H9 (cell line): Measurements from ENCODE around the gene FANCC. TPM values are rescaled to one million over a fixed set of nuclear protein-coding genes. Genes with fewer than 3 reads are reported as not detected.

Experiments
- DNase-seq: peaks from one replicate; pipeline ENCODE4 v3.0.0-alpha.2; 2017
- H2AFZ ChIP-seq: one replicate; pipeline ENCODE4 v1.6.1; 2013; ENCODE audit warnings: mild to moderate bottlenecking, low read length, control low read depth, moderate library complexity
- H2AK5ac ChIP-seq: 2 replicates; pipeline ENCODE4 v1.6.1; 2013; ENCODE audit warnings: low read length, control low read depth, mixed read lengths; ENCODE audit not compliant: insufficient read length
- H2BK120ac ChIP-seq: one replicate; pipeline ENCODE4 v1.6.1; 2013; ENCODE audit warnings: low read depth, mild to moderate bottlenecking, low read length, control low read depth, inconsistent platforms; ENCODE audit not compliant: poor library complexity, severe bottlenecking
- H2BK12ac ChIP-seq: 2 replicates; pipeline ENCODE4 v1.6.1; 2013; ENCODE audit warnings: low read length, control low read depth, mixed read lengths, low read depth; ENCODE audit not compliant: insufficient read length
- H2BK15ac ChIP-seq: 2 replicates; pipeline ENCODE4 v1.6.1; 2013; ENCODE audit warnings: low read depth, low read length, control low read depth
- H2BK20ac ChIP-seq: one replicate; pipeline ENCODE4 v1.6.1; 2013; ENCODE audit warnings: low read depth, mild to moderate bottlenecking, low read length, control low read depth, inconsistent platforms; ENCODE audit not compliant: poor library complexity, severe bottlenecking
- H2BK5ac ChIP-seq: 2 replicates; pipeline ENCODE4 v1.6.1; 2013; ENCODE audit warnings: low read length, control low read depth, mixed read lengths; ENCODE audit not compliant: insufficient read length
- H3K14ac ChIP-seq: 2 replicates; pipeline ENCODE4 v1.6.1; 2013; ENCODE audit warnings: low read length, control low read depth; ENCODE audit not compliant: insufficient read depth
- H3K18ac ChIP-seq: 2 replicates; pipeline ENCODE4 v1.6.1; 2013; ENCODE audit warnings: low read depth, mild to moderate bottlenecking, mixed read lengths, low read length, control low read depth; ENCODE audit not compliant: insufficient read length
- H3K23ac ChIP-seq: 2 replicates; pipeline ENCODE4 v1.6.1; 2013; ENCODE audit warnings: low read length, control low read depth, mixed read lengths, low read depth; ENCODE audit not compliant: insufficient read length
- H3K23me2 ChIP-seq: 2 replicates; pipeline ENCODE4 v1.6.1; 2013; ENCODE audit warnings: low read depth, mild to moderate bottlenecking, mixed read lengths, low read length, control low read depth; ENCODE audit not compliant: insufficient read length, poor library complexity, severe bottlenecking
- H3K27ac ChIP-seq: 2 replicates; pipeline ENCODE4 v1.5.1; 2013; ENCODE audit warnings: low read length, control low read depth, mixed read lengths, low read depth; ENCODE audit not compliant: insufficient read length
- H3K27me3 ChIP-seq: 2 replicates; pipeline ENCODE4 v1.6.1; 2013; ENCODE audit warnings: low read length, control low read depth, inconsistent platforms; ENCODE audit not compliant: insufficient read depth
- H3K4ac ChIP-seq: 2 replicates; pipeline ENCODE4 v1.6.1; 2013; ENCODE audit warnings: low read depth, mild to moderate bottlenecking, control low read depth, inconsistent platforms, low read length, moderate library complexity
- H3K4me1 ChIP-seq: 2 replicates; pipeline ENCODE4 v1.6.1; 2013; ENCODE audit warnings: low read length, control low read depth, inconsistent platforms; ENCODE audit not compliant: insufficient read depth
- H3K4me2 ChIP-seq: 2 replicates; pipeline ENCODE4 v1.6.1; 2013; ENCODE audit warnings: low read length, control low read depth, mixed read lengths; ENCODE audit not compliant: insufficient read length, insufficient read depth
- H3K56ac ChIP-seq: 2 replicates; pipeline ENCODE4 v1.6.1; 2013; ENCODE audit warnings: low read depth, mild to moderate bottlenecking, mixed read lengths, low read length, control low read depth; ENCODE audit not compliant: insufficient read length
- H3K79me1 ChIP-seq: 2 replicates; pipeline ENCODE4 v1.6.1; 2013; ENCODE audit warnings: low read depth, mild to moderate bottlenecking, moderate library complexity, low read length, control low read depth, inconsistent platforms; ENCODE audit not compliant: insufficient read depth, poor library complexity, severe bottlenecking
- H3K79me2 ChIP-seq: 2 replicates; pipeline ENCODE4 v1.6.1; 2013; ENCODE audit warnings: low read length, control low read depth, inconsistent platforms; ENCODE audit not compliant: insufficient read depth
- H3K9ac ChIP-seq: 2 replicates; pipeline ENCODE4 v1.6.1; 2013; ENCODE audit warnings: low read length, control low read depth, mixed read lengths; ENCODE audit not compliant: insufficient read length; ENCODE audit errors: extremely low read depth
- H3K9me3 ChIP-seq: one replicate; pipeline ENCODE4 v1.6.1; 2013; ENCODE audit warnings: low read depth, low read length, inconsistent platforms; ENCODE audit not compliant: control insufficient read depth
- H3T11ph ChIP-seq: one replicate; pipeline ENCODE4 v1.6.1; 2013; ENCODE audit warnings: mild to moderate bottlenecking, low read length, control low read depth, inconsistent platforms
- H4K20me1 ChIP-seq: one replicate; pipeline ENCODE4 v1.6.1; 2013; ENCODE audit not compliant: control insufficient read depth, insufficient read length, insufficient read depth
- H4K5ac ChIP-seq: 2 replicates; pipeline ENCODE4 v1.6.1; 2013; ENCODE audit warnings: low read depth, mild to moderate bottlenecking, mixed read lengths, low read length, control low read depth; ENCODE audit not compliant: insufficient read length
- H4K8ac ChIP-seq: replicated peaks from 2 replicates; pipeline ENCODE4 v1.6.1; 2013; ENCODE audit warnings: low read length, control low read depth, mixed read lengths, low read depth; ENCODE audit not compliant: insufficient read length
- H4K91ac ChIP-seq: 2 replicates; pipeline ENCODE4 v1.6.1; 2013; ENCODE audit warnings: low read depth, mild to moderate bottlenecking, moderate library complexity, mixed read lengths, low read length, control low read depth; ENCODE audit not compliant: insufficient read length
- H3K27ac Mint-ChIP-seq, 3 experiments: 2 replicates in 2 of 3; 3 replicates in 1 of 3; pipeline ENCODE4 v1.8.0; 2020 to 2021; ENCODE audit warnings: mixed read lengths in 3 of 3, mild to moderate bottlenecking in 1 of 3, moderate library complexity in 1 of 3
- H3K27me3 Mint-ChIP-seq: 2 replicates; pipeline ENCODE4 v1.8.0; 2021; ENCODE audit warnings: low read depth, mild to moderate bottlenecking, moderate library complexity, mixed read lengths
- H3K36me3 Mint-ChIP-seq, 3 experiments: 2 replicates in 2 of 3; 3 replicates in 1 of 3; pipeline ENCODE4 v1.8.0; 2020 to 2021; ENCODE audit warnings: low read depth in 3 of 3, mixed read lengths in 3 of 3; ENCODE audit not compliant: insufficient read depth in 1 of 3
- H3K4me1 Mint-ChIP-seq, 2 experiments: 2 replicates each; pipeline ENCODE4 v1.8.0; 2020; ENCODE audit warnings: mixed read lengths in 2 of 2
- H3K4me3 Mint-ChIP-seq, 2 experiments: 2 replicates in 1 of 2; 3 replicates in 1 of 2; pipeline ENCODE4 v1.8.0; 2020 to 2021; ENCODE audit warnings: mild to moderate bottlenecking in 2 of 2, mixed read lengths in 2 of 2, moderate library complexity in 1 of 2
- H3K9me3 Mint-ChIP-seq, 2 experiments: 2 replicates in 1 of 2; 3 replicates in 1 of 2; pipeline ENCODE4 v1.8.0; 2020; ENCODE audit warnings: mild to moderate bottlenecking in 2 of 2, mixed read lengths in 2 of 2, moderate library complexity in 1 of 2
- WGBS: extraction: QIAGEN DNeasy Blood & Tissue Kit; methylation state at CpG from one replicate; pipeline ENCODE4 v1.1.7; 2013; ENCODE audit warnings: missing lambda C conversion rate, low lambda C conversion rate, mixed read lengths; ENCODE audit not compliant: insufficient read length; ENCODE audit errors: extremely low coverage; 5-methylcytosine and 5-hydroxymethylcytosine counted together
- total RNA-seq: library from RNA; stranded (reverse); gene quantifications from 2 replicates; pipeline ENCODE4 v1.2.1, GENCODE V29; 2021
- TF ChIP-seq, protein P1 (sequence below): fragments of 200-600 bp; sonication (generic); conservative IDR thresholded peaks from 3 replicates; pipeline ENCODE4 v1.8.0; 2021; ENCODE audit warnings: antibody characterized with exemption, mild to moderate bottlenecking

Gene FANCC
- total RNA-seq, 1 experiment from 2014 or later: 14.6 TPM

DNA sequence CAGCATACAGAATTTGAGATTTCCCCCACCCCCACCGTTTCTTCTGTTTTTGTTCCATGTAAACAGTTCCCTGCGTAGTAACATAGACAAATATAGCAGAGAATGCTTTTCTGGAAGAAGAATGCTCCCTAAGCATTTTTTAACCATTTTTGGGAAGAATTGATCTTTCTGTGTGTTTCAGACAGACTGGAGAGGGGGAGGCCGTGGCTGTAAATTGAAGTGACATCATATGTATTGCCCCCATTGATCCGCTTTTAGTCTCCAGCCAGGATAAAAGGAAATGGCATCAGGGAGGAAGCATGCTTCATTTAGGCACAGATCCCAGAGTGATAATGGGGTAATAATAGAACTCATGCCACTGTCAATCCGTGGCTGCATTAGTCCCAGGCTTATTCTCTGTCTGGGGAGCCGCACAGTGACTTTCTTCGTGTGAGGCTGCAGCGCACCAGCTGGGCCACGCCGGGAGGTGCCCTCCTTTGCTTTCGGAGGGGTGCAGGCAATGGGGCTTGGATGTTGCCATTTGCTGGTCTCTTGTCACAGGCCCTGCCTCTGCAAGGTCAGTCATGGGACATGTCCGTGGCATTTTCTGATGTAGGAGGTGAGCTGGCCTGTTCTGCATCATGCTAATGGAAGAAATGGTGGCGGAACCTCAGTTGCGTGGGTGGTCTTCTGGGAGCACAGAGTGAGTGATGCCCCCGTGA lies 261.5 kb downstream of the FANCC start:
- TF ChIP-seq, protein P1, sequence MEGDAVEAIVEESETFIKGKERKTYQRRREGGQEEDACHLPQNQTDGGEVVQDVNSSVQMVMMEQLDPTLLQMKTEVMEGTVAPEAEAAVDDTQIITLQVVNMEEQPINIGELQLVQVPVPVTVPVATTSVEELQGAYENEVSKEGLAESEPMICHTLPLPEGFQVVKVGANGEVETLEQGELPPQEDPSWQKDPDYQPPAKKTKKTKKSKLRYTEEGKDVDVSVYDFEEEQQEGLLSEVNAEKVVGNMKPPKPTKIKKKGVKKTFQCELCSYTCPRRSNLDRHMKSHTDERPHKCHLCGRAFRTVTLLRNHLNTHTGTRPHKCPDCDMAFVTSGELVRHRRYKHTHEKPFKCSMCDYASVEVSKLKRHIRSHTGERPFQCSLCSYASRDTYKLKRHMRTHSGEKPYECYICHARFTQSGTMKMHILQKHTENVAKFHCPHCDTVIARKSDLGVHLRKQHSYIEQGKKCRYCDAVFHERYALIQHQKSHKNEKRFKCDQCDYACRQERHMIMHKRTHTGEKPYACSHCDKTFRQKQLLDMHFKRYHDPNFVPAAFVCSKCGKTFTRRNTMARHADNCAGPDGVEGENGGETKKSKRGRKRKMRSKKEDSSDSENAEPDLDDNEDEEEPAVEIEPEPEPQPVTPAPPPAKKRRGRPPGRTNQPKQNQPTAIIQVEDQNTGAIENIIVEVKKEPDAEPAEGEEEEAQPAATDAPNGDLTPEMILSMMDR: no peak
- no peak overlapping the region for H4K8ac ChIP-seq
- H3K36me3 Mint-ChIP-seq: peaks cover 0 to 2% (median 0%) of the 10 kb centered on the region in 3 experiments; a peak in 1 of 7 replicates
- H2BK120ac ChIP-seq: no peak overlapping the region
- H3K23me2 ChIP-seq: no peaks in the 10 kb centered on the region
- H3K9ac ChIP-seq: no peak overlapping the region
- H3K18ac ChIP-seq: no peak overlapping the region
- H3K4ac ChIP-seq: no peak overlapping the region
- no peak overlapping the region for H4K5ac ChIP-seq
- no peaks in the 10 kb centered on the region for H3K27me3 ChIP-seq
- no peak overlapping the region for H2AK5ac ChIP-seq
- no peak overlapping the region for H2BK15ac ChIP-seq
- H3K27ac ChIP-seq: no peak overlapping the region
- H2BK20ac ChIP-seq: no peak overlapping the region
- no peak overlapping the region for H3K56ac ChIP-seq
- no peak overlapping the region for H4K91ac ChIP-seq
- H2BK5ac ChIP-seq: no peak overlapping the region
- no peak overlapping the region; a peak in 2 of 7 replicates for H3K27ac Mint-ChIP-seq
- no peak overlapping the region; the same call in 1 of the 2 replicates for H3K14ac ChIP-seq
- H3K27me3 Mint-ChIP-seq: no peaks in the 10 kb centered on the region
- no peak overlapping the region for H3K23ac ChIP-seq
- H4K20me1 ChIP-seq: no peaks in the 10 kb centered on the region
- H3K9me3 ChIP-seq: no peaks in the 10 kb centered on the region
- H3K79me1 ChIP-seq: no peaks in the 10 kb centered on the region
- peaks cover 2% of the 10 kb centered on the region; the same call in 1 of the 2 replicates for H3K4me1 ChIP-seq
- H3K4me1 Mint-ChIP-seq: peaks cover 11 to 34% of the 10 kb centered on the region in 2 experiments
- no peaks in the 10 kb centered on the region for H3K79me2 ChIP-seq
- no peak overlapping the region for H3K4me3 Mint-ChIP-seq
- H3T11ph ChIP-seq: no peak overlapping the region
- no CpG with 5 or more reads among the region's 15 CpGs for WGBS
- no peak overlapping the region for H3K4me2 ChIP-seq
- H2AFZ ChIP-seq: no peak overlapping the region
- no peak for DNase-seq
- H2BK12ac ChIP-seq: no peak overlapping the region
- no peaks in the 10 kb centered on the region for H3K9me3 Mint-ChIP-seq
